ENCODE results near the gene STX1A.
"Not testable (repeated sequence)": the region's sequence is repeated elsewhere in the genome, so short reads cannot be mapped to it uniquely, and the experiment has no call there.

Gene STX1A

GRCh38 chr7:73698410-73698809, 21.1 kb downstream of the STX1A start:
- DNase-seq (ENCODE audit: insufficient read length, low spot score): no peak
- FAIRE-seq: no peak
- no peak for TF ChIP-seq POLR2A (IDR thresholded peaks at IDR 0.05; ENCODE audit: low read depth, low read length)

DNA sequence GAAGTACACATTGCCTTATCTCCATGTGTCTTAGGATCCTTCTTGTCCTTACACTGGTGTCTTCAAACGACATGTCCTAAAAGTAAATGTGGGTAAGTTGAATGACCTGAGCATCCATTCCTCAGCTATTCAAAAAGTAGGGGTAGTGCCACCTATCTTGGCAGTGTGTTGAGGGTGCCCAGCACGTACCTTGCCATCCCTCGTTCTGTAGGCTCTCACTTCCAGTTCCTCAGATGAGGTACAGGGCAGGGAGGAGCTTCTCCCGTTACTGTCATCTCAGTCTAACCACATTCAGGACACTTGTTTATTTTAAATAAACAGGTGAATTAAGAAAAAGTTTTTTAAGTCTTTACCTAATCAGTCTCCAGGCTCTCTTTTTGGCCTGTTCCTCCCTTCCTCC, 23.1 kb downstream of the STX1A start:
- no peak for TF ChIP-seq POLR2A (IDR thresholded peaks at IDR 0.05; ENCODE audit: low read depth, low read length)
- DNase-seq (ENCODE audit: insufficient read length, low spot score) (no peak), FAIRE-seq (no peak)

- no peak for DNase-seq (ENCODE audit: insufficient read length, low spot score)
- no peak for TF ChIP-seq POLR2A (IDR thresholded peaks at IDR 0.05; ENCODE audit: low read depth, low read length)
- no peak for FAIRE-seq
Measured at GRCh38 chr7:73690646-73691045, 28.8 kb downstream of the STX1A start.

DNA sequence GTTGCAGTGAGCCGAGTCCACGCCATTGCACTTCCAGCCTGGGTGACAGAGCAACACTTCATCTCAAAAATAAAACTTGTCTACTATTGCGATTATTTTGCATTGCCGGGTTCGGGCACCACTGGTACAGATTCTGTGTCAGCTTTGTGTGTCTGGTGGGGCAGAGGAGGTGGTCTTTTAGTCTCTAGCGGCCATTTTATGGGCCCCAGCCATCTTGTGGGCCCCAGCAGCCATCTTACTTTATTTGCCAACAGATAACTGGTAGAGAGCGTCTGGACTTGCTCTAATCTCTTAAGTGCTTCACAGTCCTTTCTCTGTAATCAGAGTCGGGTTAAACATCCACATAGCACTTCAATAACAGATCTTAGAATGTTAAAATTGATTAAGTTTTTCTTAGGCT, 31.2 kb downstream of the STX1A start:
- DNase-seq (ENCODE audit: insufficient read length, low spot score): no peak
- no peak for FAIRE-seq
- TF ChIP-seq POLR2A (IDR thresholded peaks at IDR 0.05; ENCODE audit: low read depth, low read length): no peak

DNA sequence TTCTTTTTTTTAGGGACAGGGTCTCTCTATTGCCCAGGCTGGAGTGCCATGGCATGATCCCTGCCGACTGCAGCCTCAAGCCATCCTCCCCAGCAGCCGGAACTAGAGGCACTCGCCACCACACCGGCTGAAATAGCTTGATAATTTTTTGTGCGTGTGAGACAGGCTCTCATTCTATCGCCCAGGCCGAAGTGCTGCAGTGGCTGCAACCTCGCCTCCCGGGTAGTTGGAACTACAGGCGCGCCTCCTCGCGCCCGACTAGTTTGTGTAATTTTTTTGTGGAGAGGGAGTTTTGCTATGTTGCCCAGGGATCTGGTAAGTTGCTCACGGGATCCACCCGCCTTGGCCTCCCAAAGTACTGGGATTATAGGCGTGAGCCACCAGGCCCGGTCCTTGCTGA, 34.2 kb downstream of the STX1A start:
- no peak for TF ChIP-seq POLR2A (IDR thresholded peaks at IDR 0.05; ENCODE audit: low read depth, low read length)
- DNase-seq (ENCODE audit: insufficient read length, low spot score) (no peak), FAIRE-seq (no peak)

- no peak for DNase-seq (ENCODE audit: insufficient read length, low spot score)
- no peak for TF ChIP-seq POLR2A (IDR thresholded peaks at IDR 0.05; ENCODE audit: low read depth, low read length)
Measured at GRCh38 chr7:73683788-73684693, 35.4 kb downstream of the STX1A start.

DNA sequence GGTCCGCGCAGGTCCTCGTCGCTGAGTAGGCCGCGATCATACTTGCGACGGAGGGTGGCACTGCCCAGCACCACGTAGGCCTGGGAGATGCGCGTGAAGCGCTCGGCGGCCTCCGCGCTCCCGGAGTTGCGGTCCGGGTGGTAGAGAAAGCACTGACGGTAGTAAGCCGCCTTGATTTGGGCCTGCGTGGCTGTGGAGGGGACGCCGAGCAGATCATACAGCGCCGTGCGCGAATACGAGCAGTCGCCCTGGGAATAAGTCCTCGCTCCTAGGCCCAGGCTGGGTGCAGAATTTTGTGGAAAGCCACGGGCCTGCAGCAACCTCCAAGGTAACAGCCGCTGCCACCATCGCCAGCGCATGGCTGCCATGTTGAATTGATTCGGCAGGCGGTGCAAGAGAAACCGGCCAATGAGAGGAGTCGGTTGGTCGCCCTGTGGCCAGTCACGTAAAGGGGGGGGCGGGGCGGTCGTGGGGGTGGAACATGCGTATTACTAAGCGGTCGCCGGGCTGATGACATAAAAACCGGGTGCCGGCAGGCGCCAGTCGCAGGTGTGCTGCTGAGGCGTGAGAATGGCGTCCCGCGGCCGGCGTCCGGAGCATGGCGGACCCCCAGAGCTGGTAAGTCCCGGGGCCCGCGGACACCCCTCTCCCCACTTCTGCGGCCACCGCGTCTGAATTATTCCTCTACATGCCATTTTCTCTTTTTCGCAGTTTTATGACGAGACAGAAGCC, 36.2 kb downstream of the STX1A start, which contains the start of the genes BUD23 and DNAJC30:
Gene BUD23 (plus strand): TSS at position 542 of the 732 bp plus-strand sequence. CDS start 29 bp downstream, at position 571.
Gene DNAJC30 (minus strand): TSS at position 398 of the 732 bp plus-strand sequence. CDS start 30 bp downstream, at position 368.
- FAIRE-seq (no peak), DNase-seq (ENCODE audit: insufficient read length, low spot score) (peak; percentile 96)
- peak; percentile 70 for TF ChIP-seq POLR2A (IDR thresholded peaks at IDR 0.05; ENCODE audit: low read depth, low read length)

More at GRCh38 chr7:73683788-73684693, 35.4 kb downstream of the STX1A start:
- FAIRE-seq: no peak

DNA sequence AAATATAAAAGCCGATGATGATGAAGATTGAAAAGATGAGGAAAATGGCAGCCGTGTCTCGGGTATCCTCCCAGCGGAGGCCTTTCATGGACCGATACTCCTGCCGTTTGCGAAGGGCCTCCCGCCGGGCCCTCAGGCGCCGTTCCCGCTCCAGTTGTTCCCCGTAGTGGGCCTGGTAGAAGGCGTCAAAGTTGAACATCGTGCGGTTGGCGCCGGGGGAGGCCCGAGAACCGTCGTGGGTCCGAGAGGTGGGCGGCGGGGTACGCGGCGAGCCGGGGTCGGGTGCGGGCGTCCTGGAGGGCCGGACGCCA, 36.8 kb downstream of the STX1A start:
- FAIRE-seq (no peak), DNase-seq (ENCODE audit: insufficient read length, low spot score) (no peak)

GRCh38 chr7:73681031-73681430, 38.4 kb downstream of the STX1A start:
- TF ChIP-seq POLR2A (IDR thresholded peaks at IDR 0.05; ENCODE audit: low read depth, low read length): no peak
- no peak for FAIRE-seq
- no peak for DNase-seq (ENCODE audit: insufficient read length, low spot score)

More for the DNA sequence above, 36.8 kb downstream of the STX1A start:
- no peak for TF ChIP-seq POLR2A (IDR thresholded peaks at IDR 0.05; ENCODE audit: low read depth, low read length)

GRCh38 chr7:73680501-73680900, 39.0 kb downstream of the STX1A start:
- TF ChIP-seq POLR2A (IDR thresholded peaks at IDR 0.05; ENCODE audit: low read depth, low read length): no peak
- FAIRE-seq (no peak), DNase-seq (ENCODE audit: insufficient read length, low spot score) (no peak)

DNA sequence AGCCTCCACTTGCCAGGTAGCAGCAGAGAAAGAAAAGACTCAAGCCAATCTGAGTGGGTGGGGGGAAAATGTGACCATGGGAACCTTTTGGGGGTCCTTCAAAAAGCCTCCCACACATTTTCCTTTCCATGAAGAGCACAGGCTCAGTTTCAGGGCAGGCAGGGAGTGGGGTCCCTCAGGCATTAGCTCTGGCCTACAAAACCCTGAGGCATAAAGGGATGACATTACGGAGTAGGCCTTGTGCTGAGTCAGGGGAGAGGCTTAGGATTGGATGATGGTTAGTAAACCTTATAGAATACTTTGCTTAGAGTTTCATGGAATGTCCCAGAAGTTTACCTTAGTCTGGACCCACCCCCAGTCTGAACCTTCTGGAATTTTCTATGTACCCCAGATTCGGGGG, 39.8 kb downstream of the STX1A start:
- TF ChIP-seq POLR2A (IDR thresholded peaks at IDR 0.05; ENCODE audit: low read depth, low read length): no peak
- DNase-seq (ENCODE audit: insufficient read length, low spot score) (no peak), FAIRE-seq (no peak)

GRCh38 chr7:73678862-73679261, 40.6 kb downstream of the STX1A start:
- FAIRE-seq (no peak), DNase-seq (ENCODE audit: insufficient read length, low spot score) (no peak)
- no peak for TF ChIP-seq POLR2A (IDR thresholded peaks at IDR 0.05; ENCODE audit: low read depth, low read length)

DNA sequence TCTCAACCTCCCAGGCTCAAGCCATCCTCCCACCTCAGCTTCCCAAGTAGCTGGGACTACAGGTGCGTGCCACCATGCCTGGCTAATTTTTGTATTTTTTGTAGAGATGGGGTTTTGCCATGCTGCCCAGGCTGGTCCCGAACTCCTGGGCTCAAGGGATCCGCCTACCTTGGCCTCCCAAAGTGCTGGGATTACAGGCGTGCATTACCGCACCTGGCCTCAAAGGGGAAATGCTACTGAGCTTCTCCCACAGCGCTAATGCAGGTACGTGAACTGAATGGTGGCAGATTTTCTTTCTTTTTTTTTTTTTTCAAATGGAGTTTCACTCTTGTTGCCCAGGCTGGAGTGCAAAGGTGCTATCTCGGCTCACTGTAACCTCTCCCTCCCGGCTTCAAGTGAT, 43.4 kb downstream of the STX1A start:
- not testable (repeated sequence) for DNase-seq (ENCODE audit: insufficient read length, low spot score); FAIRE-seq

DNA sequence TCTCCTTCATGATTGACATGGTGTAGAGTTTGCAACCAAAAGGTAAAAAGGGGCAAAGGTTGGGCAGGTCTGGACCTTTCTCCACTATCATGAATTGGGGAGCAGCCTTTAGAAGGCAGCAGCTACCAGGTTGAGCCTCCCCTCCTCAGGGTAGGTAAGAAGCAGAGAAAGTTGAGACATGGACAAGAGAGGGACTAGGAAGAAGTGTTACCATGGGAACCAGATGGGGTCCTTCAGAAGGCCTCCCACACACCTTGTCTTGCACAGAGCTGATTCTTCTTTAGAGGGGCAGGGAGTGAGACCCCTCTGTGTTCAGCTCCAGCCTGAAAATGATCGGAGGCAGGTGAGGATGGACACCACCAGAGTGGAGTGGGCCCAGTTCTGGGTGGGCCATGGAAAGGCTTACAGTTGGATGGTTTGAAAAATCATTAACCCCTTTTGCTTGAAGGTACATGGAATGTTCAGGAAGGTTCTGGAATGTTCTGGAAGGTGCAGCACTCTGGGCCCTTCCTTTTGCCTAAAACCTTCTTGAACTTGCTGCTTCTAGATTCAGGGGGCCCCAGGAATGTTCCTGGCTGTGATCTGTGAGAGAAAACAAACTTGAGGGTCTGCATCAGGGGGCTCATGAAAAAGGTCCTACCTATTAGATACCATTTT, 44.9 kb downstream of the STX1A start:
- TF ChIP-seq POLR2A (IDR thresholded peaks at IDR 0.05; ENCODE audit: low read depth, low read length): no peak
- FAIRE-seq: no peak
- no peak for DNase-seq (ENCODE audit: insufficient read length, low spot score)
